Endothelial cell (in vitro differentiated cells): ENCODE data around the gene TRPM2. TPM values are rescaled to one million over a fixed set of nuclear protein-coding genes. Genes with fewer than 3 reads are reported as not detected.

Experiments
- DNase-seq: peaks from one replicate; pipeline ENCODE4 v3.0.0; 2021; ENCODE audit warnings: low spot score
- H3K27ac Mint-ChIP-seq: one replicate; pipeline ENCODE4 v1.8.0; 2021; ENCODE audit warnings: mixed read lengths, inconsistent platforms; ENCODE audit not compliant: unreplicated experiment
- H3K27me3 Mint-ChIP-seq: one replicate; pipeline ENCODE4 v1.8.0; 2021; ENCODE audit warnings: mild to moderate bottlenecking, moderate library complexity, mixed read lengths, inconsistent platforms; ENCODE audit not compliant: unreplicated experiment
- H3K36me3 Mint-ChIP-seq: one replicate; pipeline ENCODE4 v1.8.0; 2021; ENCODE audit warnings: mild to moderate bottlenecking, low read depth, mixed read lengths, inconsistent platforms; ENCODE audit not compliant: unreplicated experiment
- H3K4me1 Mint-ChIP-seq: one replicate; pipeline ENCODE4 v1.8.0; 2021; ENCODE audit warnings: mild to moderate bottlenecking, mixed read lengths, inconsistent platforms; ENCODE audit not compliant: unreplicated experiment
- H3K4me3 Mint-ChIP-seq: one replicate; pipeline ENCODE4 v1.8.0; 2021; ENCODE audit warnings: mild to moderate bottlenecking, mixed read lengths, inconsistent platforms; ENCODE audit not compliant: unreplicated experiment
- H3K9me3 Mint-ChIP-seq: one replicate; pipeline ENCODE4 v1.8.0; 2021; ENCODE audit warnings: mixed read lengths, inconsistent platforms; ENCODE audit not compliant: unreplicated experiment
- CTCF ChIP-seq: fragments of 200-600 bp; sonication (generic); IDR thresholded peaks from one replicate; pipeline ENCODE4 v1.5.0; 2021; ENCODE audit warnings: antibody characterized with exemption; ENCODE audit not compliant: unreplicated experiment
- total RNA-seq: library from RNA; stranded (reverse); fragmentation: NEBNext Ultra II Directional; extraction: Animal tissue kit (Norgen Biotek cat#: 25700); gene quantifications from one replicate; pipeline ENCODE4 v1.2.1, GENCODE V29; 2021; ENCODE audit not compliant: unreplicated experiment

TRPM2 gene
- total RNA-seq, 1 donor from 2014 or later = 0.15 TPM

- DNase-seq = no peak
- H3K9me3 Mint-ChIP-seq = no peaks in the 10 kb centered on the region
- H3K4me3 Mint-ChIP-seq = no peak overlapping the region
- no peak overlapping the region for H3K27ac Mint-ChIP-seq
- TF ChIP-seq CTCF = no peak
- H3K4me1 Mint-ChIP-seq = no peaks in the 10 kb centered on the region
- peaks cover 10% of the 10 kb centered on the region for H3K27me3 Mint-ChIP-seq
- peaks cover 3% of the 10 kb centered on the region for H3K36me3 Mint-ChIP-seq
Observed at GRCh38 chr21:44325386-44326271, 27.8 kb upstream of the TRPM2 start.

GRCh38 chr21:44326272-44326647 lies 27.2 kb upstream of the TRPM2 start:
- TF ChIP-seq CTCF = no peak
- Mint-ChIP-seq H3K36me3 (peaks cover 3% of the 10 kb centered on the region), H3K4me3 (no peak overlapping the region)

GRCh38 chr21:44326716-44327602 lies 26.5 kb upstream of the TRPM2 start:
- TF ChIP-seq CTCF = no peak

More at GRCh38 chr21:44326272-44326647, 27.2 kb upstream of the TRPM2 start:
- DNase-seq = no peak
- Mint-ChIP-seq H3K27ac (no peak overlapping the region), H3K4me1 (no peaks in the 10 kb centered on the region), H3K27me3 (peaks cover 10% of the 10 kb centered on the region), H3K9me3 (no peaks in the 10 kb centered on the region)

GRCh38 chr21:44327603-44327974 lies 25.8 kb upstream of the TRPM2 start:
- no peak for DNase-seq
- H3K27me3 Mint-ChIP-seq = peaks cover 15% of the 10 kb centered on the region

More at GRCh38 chr21:44326716-44327602, 26.5 kb upstream of the TRPM2 start:
- H3K27ac Mint-ChIP-seq = no peak overlapping the region
- peaks cover 3% of the 10 kb centered on the region for H3K36me3 Mint-ChIP-seq
- no peak for DNase-seq
- no peak overlapping the region for H3K4me3 Mint-ChIP-seq
- peaks cover 13% of the 10 kb centered on the region for H3K27me3 Mint-ChIP-seq
- no peaks in the 10 kb centered on the region for H3K9me3 Mint-ChIP-seq
- H3K4me1 Mint-ChIP-seq = no peaks in the 10 kb centered on the region

More at GRCh38 chr21:44327603-44327974, 25.8 kb upstream of the TRPM2 start:
- H3K4me3 Mint-ChIP-seq = no peak overlapping the region
- H3K9me3 Mint-ChIP-seq = no peaks in the 10 kb centered on the region
- no peak for TF ChIP-seq CTCF
- H3K4me1 Mint-ChIP-seq = no peaks in the 10 kb centered on the region
- peaks cover 3% of the 10 kb centered on the region for H3K36me3 Mint-ChIP-seq
- H3K27ac Mint-ChIP-seq = no peak overlapping the region
